Transverse colon (tissue), 3 donors: ENCODE results near the gene VWA7.

ENCODE experiments used
- POLR2A ChIP-seq: fragments of 450-650 bp; IDR thresholded peaks from one replicate; pipeline ENCODE4 v1.6.1; 2016; ENCODE audit warnings: antibody characterized with exemption, mild to moderate bottlenecking, moderate library complexity
- TF ChIP-seq, protein P1 (sequence below), 5 experiments: fragments of 200-600 bp in 3 of 5; fragments of 450-650 bp in 2 of 5; sonication (generic) in 3 of 5; IDR thresholded peaks; 1 replicate in 2 of 5; 2 replicates in 3 of 5; pipeline ENCODE4 v1.5.1; 2016 to 2017; ENCODE audit warnings: antibody characterized with exemption in 5 of 5, inconsistent platforms in 3 of 5, mild to moderate bottlenecking in 2 of 5, moderate library complexity in 1 of 5

- TF ChIP-seq, protein P1, sequence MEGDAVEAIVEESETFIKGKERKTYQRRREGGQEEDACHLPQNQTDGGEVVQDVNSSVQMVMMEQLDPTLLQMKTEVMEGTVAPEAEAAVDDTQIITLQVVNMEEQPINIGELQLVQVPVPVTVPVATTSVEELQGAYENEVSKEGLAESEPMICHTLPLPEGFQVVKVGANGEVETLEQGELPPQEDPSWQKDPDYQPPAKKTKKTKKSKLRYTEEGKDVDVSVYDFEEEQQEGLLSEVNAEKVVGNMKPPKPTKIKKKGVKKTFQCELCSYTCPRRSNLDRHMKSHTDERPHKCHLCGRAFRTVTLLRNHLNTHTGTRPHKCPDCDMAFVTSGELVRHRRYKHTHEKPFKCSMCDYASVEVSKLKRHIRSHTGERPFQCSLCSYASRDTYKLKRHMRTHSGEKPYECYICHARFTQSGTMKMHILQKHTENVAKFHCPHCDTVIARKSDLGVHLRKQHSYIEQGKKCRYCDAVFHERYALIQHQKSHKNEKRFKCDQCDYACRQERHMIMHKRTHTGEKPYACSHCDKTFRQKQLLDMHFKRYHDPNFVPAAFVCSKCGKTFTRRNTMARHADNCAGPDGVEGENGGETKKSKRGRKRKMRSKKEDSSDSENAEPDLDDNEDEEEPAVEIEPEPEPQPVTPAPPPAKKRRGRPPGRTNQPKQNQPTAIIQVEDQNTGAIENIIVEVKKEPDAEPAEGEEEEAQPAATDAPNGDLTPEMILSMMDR (IDR thresholded peaks at IDR 0.05), result no peak
- TF ChIP-seq POLR2A, result peak; percentile 32
Measured at GRCh38 chr6:31821301-31822035, 44.3 kb upstream of the VWA7 start.
